GM12878 (cell line): ENCODE data around the gene SLC2A9. TPM values are rescaled to one million over a fixed set of nuclear protein-coding genes. Genes with fewer than 3 reads are reported as not detected.

Experiments used
- ATAC-seq: fragments of 200-7000 bp; cut with Tn5 transposase; 3 replicates; pipeline ENCODE4 v1.9.1; 2020; ENCODE audit warnings: mild to moderate bottlenecking, moderate library complexity
- BruUV-seq: library from RNA; stranded (reverse); fragments of 400-500 nt; replicated peaks from 2 replicates; lab custom pipeline; 2021; lab: Mats Ljungman, UMichigan
- CTCF ChIA-PET: fragments of 300-600 bp; sonication (Branson Sonifier 250); formaldehyde crosslinking; extraction: SDS; loops from one replicate; lab custom pipeline; 2021; ENCODE audit warnings: inconsistent platforms; lab: Yijun Ruan, JAX
- POLR2A ChIA-PET: fragments of 350-600 bp; formaldehyde crosslinking; extraction: SDS; loops from one replicate; lab custom pipeline; 2021; ENCODE audit warnings: inconsistent platforms; lab: Charles Lee
- RAD21 ChIA-PET: fragments of 300-600 bp; sonication (Branson Sonifier 250); formaldehyde crosslinking; loops from one replicate; lab custom pipeline; 2023; ENCODE audit warnings: antibody characterized with exemption; ENCODE audit not compliant: unreplicated experiment; lab: Charles Lee
- SMC1A ChIA-PET: fragments of 300-600 bp; sonication (Branson Sonifier 250); formaldehyde crosslinking; loops from one replicate; lab custom pipeline; 2023; ENCODE audit not compliant: unreplicated experiment, uncharacterized antibody; lab: Charles Lee
- DNase-seq: peaks from one replicate; pipeline ENCODE4 v3.0.0-alpha.2; 2011; ENCODE audit warnings: low read depth, low spot score
- FAIRE-seq: peaks from 3 replicates; lab custom pipeline; 2011; peaks lifted over from hg19 to GRCh38; lab: Jason Lieb, UNC
- H2AFZ ChIP-seq: 2 replicates; pipeline ENCODE4 v1.6.0; 2011; ENCODE audit warnings: low read depth, low read length, control low read depth; ENCODE audit not compliant: control insufficient read depth
- H3K27ac ChIP-seq: 2 replicates; pipeline ENCODE4 v1.5.1; 2011; ENCODE audit warnings: control low read depth; ENCODE audit not compliant: control insufficient read depth, insufficient read depth
- H3K27me3 ChIP-seq, 2 experiments: replicated peaks in 1 of 2; 2 replicates each; pipeline versions ENCODE4 v1.6.0 to v1.6.1; 2011; ENCODE audit warnings: low read length in 1 of 2; ENCODE audit not compliant: control insufficient read depth in 2 of 2, insufficient read depth in 2 of 2
- H3K36me3 ChIP-seq, 2 experiments: 2 replicates each; pipeline ENCODE4 v1.5.1; 2011; ENCODE audit warnings: low read length in 1 of 2; ENCODE audit not compliant: control insufficient read depth in 2 of 2, insufficient read depth in 2 of 2
- H3K4me1 ChIP-seq: 2 replicates; pipeline ENCODE4 v1.6.1; 2011; ENCODE audit warnings: mild to moderate bottlenecking, low read length, moderate library complexity, mixed read lengths; ENCODE audit not compliant: control insufficient read depth, insufficient read depth
- H3K4me2 ChIP-seq: 2 replicates; pipeline ENCODE4 v1.6.0; 2011; ENCODE audit warnings: control low read depth; ENCODE audit not compliant: control insufficient read depth, insufficient read depth
- H3K4me3 ChIP-seq: fragments of 200-600 bp; sonication (generic); 2 replicates; pipeline ENCODE4 v1.5.1; 2016
- H3K79me2 ChIP-seq: 2 replicates; pipeline ENCODE4 v1.6.0; 2011; ENCODE audit warnings: low read length; ENCODE audit not compliant: control insufficient read depth, insufficient read depth
- H3K9ac ChIP-seq: 2 replicates; pipeline ENCODE4 v1.8.0; 2011; ENCODE audit warnings: low read length, control low read depth, mixed read lengths; ENCODE audit not compliant: control insufficient read depth, insufficient read depth
- H3K9me3 ChIP-seq: replicated peaks from 3 replicates; pipeline ENCODE4 v1.5.1; 2011; ENCODE audit warnings: mild to moderate bottlenecking, low read length; ENCODE audit not compliant: control insufficient read depth, insufficient read depth
- H4K20me1 ChIP-seq: 2 replicates; pipeline ENCODE4 v1.6.0; 2011; ENCODE audit not compliant: control insufficient read depth, insufficient read depth
- CUX1 ChIP-seq: IDR thresholded peaks from 2 replicates; pipeline ENCODE4 v1.6.1; 2012; ENCODE audit warnings: improper control_type of control experiment, low read depth, low read length; ENCODE audit not compliant: insufficient replicate concordance
- E2F4 ChIP-seq: IDR thresholded peaks from 2 replicates; pipeline ENCODE4 v1.6.1; 2012; ENCODE audit warnings: low read depth, low read length, improper control_type of control experiment
- HDGF ChIP-seq: fragments of 450-650 bp; IDR thresholded peaks from 2 replicates; pipeline ENCODE4 v1.6.1; 2016; ENCODE audit warnings: antibody characterized with exemption
- IKZF2 ChIP-seq, 2 experiments: fragments of 450-650 bp; IDR thresholded peaks; 2 replicates each; pipeline ENCODE4 v1.6.1; 2017; ENCODE audit warnings: mild to moderate bottlenecking in 2 of 2, moderate library complexity in 2 of 2
- POLR2A ChIP-seq: IDR thresholded peaks from 2 replicates; pipeline ENCODE4 v1.6.1; 2011; ENCODE audit warnings: low read depth, mild to moderate bottlenecking, low read length
- WGBS: methylation state at CpG from one replicate; pipeline ENCODE4 v1.1.6; 2016; ENCODE audit warnings: low lambda C conversion rate; ENCODE audit not compliant: insufficient replicate concordance, insufficient coverage; ENCODE audit errors: missing lambda C conversion rate; 5-methylcytosine and 5-hydroxymethylcytosine counted together
- in situ Hi-C: fragments of 300-500 bp; cut with MboI; formaldehyde crosslinking; loops from 9 replicates; pipeline ENCODE4 v1.14.3; 2018; ENCODE audit warnings: mixed read lengths
- intact Hi-C: fragments of 100-400 bp; cut with micrococcal nuclease; formaldehyde crosslinking; loops from one replicate; pipeline ENCODE4 v1.14.2; 2022; ENCODE audit not compliant: unreplicated experiment
- polyA plus RNA-seq, 11 experiments: library from polyadenylated mRNA; depleted of rRNA in 4 of 11; unstranded in 6 of 11; stranded (reverse) in 5 of 11; fragments of >200 nt; fragmentation: Nextera tagmentation in 4 of 11; fragmentation: Illumina TruSeq in 1 of 11; extraction: Ambion mirVana in 4 of 11; extraction: Trizol in 1 of 11; gene quantifications; 1 replicate in 1 of 11; 2 replicates in 10 of 11; pipeline versions ENCODE4 v1.2.1 to v1.2.3, GENCODE V29; 2011 to 2016; ENCODE audit warnings: inconsistent platforms in 2 of 11, missing spikeins in 2 of 11, low read depth in 1 of 11
- total RNA-seq, 4 experiments: library from RNA; depleted of rRNA in 3 of 4; stranded (reverse); fragments of >200 nt in 3 of 4; fragmentation: Illumina TruSeq in 1 of 4; extraction: Trizol in 1 of 4; gene quantifications; 2 replicates each; pipeline versions ENCODE4 v1.2.1 to v1.2.3, GENCODE V29; 2013 to 2021

The SLC2A9 gene
- total and polyA plus RNA-seq, 10 of the 15 experiments (the other 5 are each of a cell fraction or from before 2014, with no cell fraction given): 0.28 to 2.8 (median 1.2) TPM

- POLR2A ChIA-PET: no interaction called here
- intact Hi-C loops (no loop called here), in situ Hi-C loops (no loop called here)
- RAD21 ChIA-PET: no interaction called here
- H3K4me1 ChIP-seq: no peaks in the 10 kb centered on the region
- DNase-seq (no peak), FAIRE-seq (no peak), ATAC-seq (no peak)
- 55% methylated on average over 3 of the region's 3 CpGs for WGBS
- TF ChIP-seq E2F4 (no peak), CUX1 (no peak), POLR2A (no peak), IKZF2 (IDR thresholded peaks at IDR 0.05) (no peak), HDGF (no peak)
- no peak overlapping the region for H2AFZ ChIP-seq
- BruUV-seq: no TSS peak
- H4K20me1 ChIP-seq: no peaks in the 10 kb centered on the region
- H3K9me3 ChIP-seq: no peaks in the 10 kb centered on the region; the same call in 2 of the 3 replicates
- SMC1A ChIA-PET: no interaction called here
- CTCF ChIA-PET: no interaction called here
- no peaks in the 10 kb centered on the region for H3K79me2 ChIP-seq
- no peaks in the 10 kb centered on the region for H3K36me3 ChIP-seq
- no peak overlapping the region for H3K27ac ChIP-seq
- no peak overlapping the region for H3K4me3 ChIP-seq
- no peaks in the 10 kb centered on the region for H3K27me3 ChIP-seq
- no peak overlapping the region for H3K4me2 ChIP-seq
- no peak overlapping the region for H3K9ac ChIP-seq
These were observed 25.2 kb upstream of the SLC2A9 start for GRCh38 chr4:10046471-10046870.
